IPS-18a (cell line): ENCODE data around the gene FAM180A.

Experiments used
- H3K27ac ChIP-seq: one replicate; pipeline ENCODE4 v1.5.1; 2013; ENCODE audit warnings: low read length
- H3K27me3 ChIP-seq: one replicate; pipeline ENCODE4 v1.6.1; 2013; ENCODE audit warnings: mild to moderate bottlenecking, low read length; ENCODE audit not compliant: control insufficient read depth, insufficient read depth
- H3K36me3 ChIP-seq: one replicate; pipeline ENCODE4 v1.6.1; 2013; ENCODE audit warnings: low read depth, low read length; ENCODE audit not compliant: control insufficient read depth
- H3K4me1 ChIP-seq: one replicate; pipeline ENCODE4 v1.6.1; 2013; ENCODE audit warnings: low read depth, low read length; ENCODE audit not compliant: control insufficient read depth
- H3K4me3 ChIP-seq: one replicate; pipeline ENCODE4 v1.5.1; 2013; ENCODE audit warnings: low read length
- H3K9ac ChIP-seq: one replicate; pipeline ENCODE4 v1.6.1; 2013; ENCODE audit warnings: mild to moderate bottlenecking, low read length, moderate library complexity
- H3K9me3 ChIP-seq: one replicate; pipeline ENCODE4 v1.6.1; 2013; ENCODE audit warnings: low read depth, low read length; ENCODE audit not compliant: control insufficient read depth

The FAM180A gene

GRCh38 chr7:135690566-135690965, 58.0 kb downstream of the FAM180A start:
- Histone ChIP-seq H3K4me3 (no peak overlapping the region), H3K36me3 (no peaks in the 10 kb centered on the region), H3K27ac (no peak overlapping the region)

GRCh38 chr7:135687466-135687865, 61.1 kb downstream of the FAM180A start:
- Histone ChIP-seq H3K27me3 (no peaks in the 10 kb centered on the region), H3K27ac (no peak overlapping the region), H3K9me3 (no peaks in the 10 kb centered on the region), H3K4me3 (no peak overlapping the region), H3K9ac (no peak overlapping the region), H3K4me1 (no peaks in the 10 kb centered on the region), H3K36me3 (no peaks in the 10 kb centered on the region)

More at GRCh38 chr7:135690566-135690965, 58.0 kb downstream of the FAM180A start:
- Histone ChIP-seq H3K4me1 (no peaks in the 10 kb centered on the region), H3K9me3 (no peaks in the 10 kb centered on the region), H3K9ac (no peak overlapping the region), H3K27me3 (no peaks in the 10 kb centered on the region)

- no peak overlapping the region for H3K9ac ChIP-seq
- no peak overlapping the region for H3K4me3 ChIP-seq
Observed at GRCh38 chr7:135685306-135686084, 63.1 kb downstream of the FAM180A start.

GRCh38 chr7:135684699-135685098, 63.9 kb downstream of the FAM180A start:
- H3K4me3 ChIP-seq: no peak overlapping the region
- no peak overlapping the region for H3K27ac ChIP-seq
- H3K36me3 ChIP-seq: no peaks in the 10 kb centered on the region
- H3K9ac ChIP-seq: no peak overlapping the region
- H3K27me3 ChIP-seq: no peaks in the 10 kb centered on the region
- no peaks in the 10 kb centered on the region for H3K9me3 ChIP-seq
- H3K4me1 ChIP-seq: no peaks in the 10 kb centered on the region

More at GRCh38 chr7:135685306-135686084, 63.1 kb downstream of the FAM180A start:
- Histone ChIP-seq H3K27me3 (no peaks in the 10 kb centered on the region), H3K9me3 (no peaks in the 10 kb centered on the region), H3K27ac (no peak overlapping the region), H3K36me3 (no peaks in the 10 kb centered on the region), H3K4me1 (no peaks in the 10 kb centered on the region)

- no peak overlapping the region for H3K27ac ChIP-seq
- H3K4me3 ChIP-seq: no peak overlapping the region
- no peaks in the 10 kb centered on the region for H3K9me3 ChIP-seq
- no peak overlapping the region for H3K9ac ChIP-seq
- H3K36me3 ChIP-seq: no peaks in the 10 kb centered on the region
- H3K4me1 ChIP-seq: no peaks in the 10 kb centered on the region
- no peaks in the 10 kb centered on the region for H3K27me3 ChIP-seq
Observed at GRCh38 chr7:135684136-135684535, 64.5 kb downstream of the FAM180A start.

GRCh38 chr7:135683609-135684008, 65.0 kb downstream of the FAM180A start:
- H3K36me3 ChIP-seq: no peaks in the 10 kb centered on the region
- H3K4me3 ChIP-seq: no peak overlapping the region
- H3K27ac ChIP-seq: no peak overlapping the region
- H3K9ac ChIP-seq: no peak overlapping the region
- H3K9me3 ChIP-seq: no peaks in the 10 kb centered on the region
- H3K4me1 ChIP-seq: no peaks in the 10 kb centered on the region
- no peaks in the 10 kb centered on the region for H3K27me3 ChIP-seq

GRCh38 chr7:135682191-135682590, 66.4 kb downstream of the FAM180A start:
- H3K27me3 ChIP-seq: no peaks in the 10 kb centered on the region
- no peak overlapping the region for H3K27ac ChIP-seq
- H3K4me3 ChIP-seq: no peak overlapping the region
- no peak overlapping the region for H3K9ac ChIP-seq
- H3K4me1 ChIP-seq: no peaks in the 10 kb centered on the region
- H3K9me3 ChIP-seq: no peaks in the 10 kb centered on the region
- H3K36me3 ChIP-seq: peaks cover 7% of the 10 kb centered on the region

- Histone ChIP-seq H3K27ac (no peak overlapping the region), H3K36me3 (peaks cover 9% of the 10 kb centered on the region), H3K27me3 (no peaks in the 10 kb centered on the region), H3K4me1 (no peaks in the 10 kb centered on the region), H3K9me3 (no peaks in the 10 kb centered on the region), H3K9ac (no peak overlapping the region), H3K4me3 (no peak overlapping the region)
Observed at GRCh38 chr7:135681762-135682161, 66.9 kb downstream of the FAM180A start.
